SK-N-SH (cell line): ENCODE data around the gene STOML1. TPM values are rescaled to one million over a fixed set of nuclear protein-coding genes. Genes with fewer than 3 reads are reported as not detected.

ENCODE experiments used
- CTCF ChIA-PET: fragments of 300-600, 350-600 bp; formaldehyde crosslinking; extraction: SDS; loops from one replicate; lab custom pipeline; 2021; lab: Yijun Ruan, JAX
- POLR2A ChIA-PET: fragments of 350-600 bp; sonication (Branson Sonifier 250); formaldehyde crosslinking; extraction: SDS; loops from one replicate; lab custom pipeline; 2020; ENCODE audit warnings: antibody characterized with exemption, inconsistent platforms; lab: Yijun Ruan, JAX
- DNase-seq: peaks from one replicate; pipeline ENCODE4 v3.0.0; 2012
- H2AFZ ChIP-seq: fragments of 200-600 bp; sonication (generic); 2 replicates; pipeline ENCODE4 v1.8.1; 2016; ENCODE audit warnings: antibody characterized with exemption, mild to moderate bottlenecking, low read depth
- H3F3A ChIP-seq: fragments of 200-600 bp; sonication (generic); replicated peaks from 2 replicates; pipeline ENCODE3; 2016; ENCODE audit warnings: antibody characterized with exemption, mild to moderate bottlenecking; ENCODE audit not compliant: insufficient read depth
- H3K27ac ChIP-seq, 2 experiments: fragments of 200-500 bp in 1 of 2; fragments of 200-600 bp in 1 of 2; sonication (Bioruptor generic) in 1 of 2; sonication (generic), shearing (Covaris generic) in 1 of 2; 2 replicates each; pipeline versions ENCODE4 v1.5.1 to v1.6.1; 2014 to 2016; ENCODE audit warnings: low read depth in 2 of 2, inconsistent platforms in 1 of 2, low read length in 1 of 2, mild to moderate bottlenecking in 1 of 2, mixed read lengths in 1 of 2
- H3K27me3 ChIP-seq: fragments of 200-600 bp; sonication (generic), shearing (Covaris generic); 2 replicates; pipeline ENCODE4 v1.6.1; 2016; ENCODE audit warnings: mixed run types; ENCODE audit not compliant: insufficient read depth
- H3K36me3 ChIP-seq, 2 experiments: fragments of 200-500 bp in 1 of 2; fragments of 200-600 bp in 1 of 2; sonication (Bioruptor generic) in 1 of 2; sonication (generic) in 1 of 2; replicated peaks in 1 of 2; 2 replicates each; pipeline versions ENCODE3 to v1.5.1; 2014 to 2016; ENCODE audit warnings: low read length in 1 of 2, mild to moderate bottlenecking in 1 of 2; ENCODE audit not compliant: insufficient read depth in 2 of 2, control insufficient read depth in 1 of 2
- H3K4me1 ChIP-seq, 2 experiments: fragments of 200-500 bp in 1 of 2; fragments of 200-600 bp in 1 of 2; sonication (Bioruptor generic) in 1 of 2; sonication (generic), shearing (Covaris generic) in 1 of 2; 2 replicates each; pipeline versions ENCODE4 v1.5.1 to v1.6.1; 2014 to 2016; ENCODE audit warnings: low read depth in 1 of 2, low read length in 1 of 2, mixed run types in 1 of 2; ENCODE audit not compliant: insufficient read depth in 2 of 2, control insufficient read depth in 1 of 2
- H3K4me2 ChIP-seq: fragments of 200-600 bp; sonication (generic), shearing (Covaris generic); 2 replicates; pipeline ENCODE4 v1.6.1; 2017; ENCODE audit warnings: mixed run types
- H3K4me3 ChIP-seq, 2 experiments: fragments of 200-500 bp in 1 of 2; fragments of 200-600 bp in 1 of 2; sonication (Bioruptor generic) in 1 of 2; sonication (generic), shearing (Covaris generic) in 1 of 2; 2 replicates each; pipeline versions ENCODE4 v1.5.1 to v1.8.1; 2014 to 2016; ENCODE audit warnings: low read depth in 2 of 2, inconsistent platforms in 1 of 2, low read length in 1 of 2, mild to moderate bottlenecking in 1 of 2, mixed read lengths in 1 of 2, moderate library complexity in 1 of 2
- H3K79me2 ChIP-seq: fragments of 200-600 bp; sonication (generic); 2 replicates; pipeline ENCODE4 v1.8.1; 2017; ENCODE audit warnings: mild to moderate bottlenecking; ENCODE audit not compliant: insufficient read depth
- H3K9ac ChIP-seq: fragments of 200-600 bp; sonication (generic); 2 replicates; pipeline ENCODE4 v1.6.1; 2017; ENCODE audit warnings: mixed run types
- H3K9me2 ChIP-seq: fragments of 200-600 bp; sonication (generic); 2 replicates; pipeline ENCODE4 v1.6.1; 2017; ENCODE audit warnings: mixed run types
- H3K9me3 ChIP-seq: fragments of 200-600 bp; sonication (generic); 2 replicates; pipeline ENCODE4 v1.6.1; 2017; ENCODE audit warnings: mixed run types, mild to moderate bottlenecking, moderate library complexity
- H4K20me1 ChIP-seq: fragments of 200-600 bp; sonication (generic); 2 replicates; pipeline ENCODE4 v1.6.1; 2017; ENCODE audit warnings: mild to moderate bottlenecking, mixed run types; ENCODE audit not compliant: insufficient read depth
- ELF1 ChIP-seq: IDR thresholded peaks from 2 replicates; pipeline ENCODE4 v1.4.0; 2012
- FOSL2 ChIP-seq: IDR thresholded peaks from 2 replicates; pipeline ENCODE4 v1.4.0; 2012; ENCODE audit warnings: low read depth, mild to moderate bottlenecking, moderate library complexity, borderline replicate concordance
- FOXM1 ChIP-seq: IDR thresholded peaks from 2 replicates; pipeline ENCODE4 v1.4.0; 2012; ENCODE audit warnings: low read depth, mild to moderate bottlenecking
- MEF2A ChIP-seq: IDR thresholded peaks from 2 replicates; pipeline ENCODE4 v1.4.0; 2012; ENCODE audit warnings: low read depth, borderline replicate concordance
- NFIC ChIP-seq: IDR thresholded peaks from 2 replicates; pipeline ENCODE4 v1.4.0; 2012; ENCODE audit warnings: borderline replicate concordance
- NRF1 ChIP-seq: IDR thresholded peaks from 2 replicates; pipeline ENCODE4 v1.6.1; 2012; ENCODE audit warnings: low read depth, mild to moderate bottlenecking, low read length
- RCOR1 ChIP-seq: fragments of 150-350 bp; IDR thresholded peaks from 2 replicates; pipeline ENCODE4 v1.6.1; 2017; ENCODE audit warnings: antibody characterized with exemption, low read length
- RFX5 ChIP-seq: IDR thresholded peaks from 2 replicates; pipeline ENCODE4 v1.6.1; 2012; ENCODE audit warnings: mild to moderate bottlenecking, improper control_type of control experiment, low read length
- SIN3A ChIP-seq: IDR thresholded peaks from 2 replicates; pipeline ENCODE4 v1.6.1; 2012; ENCODE audit warnings: low read depth, mild to moderate bottlenecking, low read length, moderate library complexity, borderline replicate concordance
- SMC3 ChIP-seq: IDR thresholded peaks from 2 replicates; pipeline ENCODE4 v1.6.1; 2012; ENCODE audit warnings: low read depth, low read length, improper control_type of control experiment
- TCF12 ChIP-seq: IDR thresholded peaks from 2 replicates; pipeline ENCODE4 v1.4.0; 2012
- WGBS: methylation state at CpG from one replicate; pipeline ENCODE4 v1.1.6; 2017; ENCODE audit warnings: low lambda C conversion rate; 5-methylcytosine and 5-hydroxymethylcytosine counted together
- polyA plus RNA-seq, 3 experiments: library from polyadenylated mRNA; depleted of rRNA; stranded (reverse); fragments of >200 nt; gene quantifications; 2 replicates each; pipeline ENCODE4 v1.2.3, GENCODE V29; 2012
- TF ChIP-seq, protein P1 (sequence below): IDR thresholded peaks from 2 replicates; pipeline ENCODE4; 2012
- TF ChIP-seq, protein P2 (sequence below): fragments of 150-350 bp; IDR thresholded peaks from 2 replicates; pipeline ENCODE4 v1.6.1; 2016; ENCODE audit warnings: mild to moderate bottlenecking, low read depth, low read length
- TF ChIP-seq, protein P3 (sequence below): fragments of 200-600 bp; sonication (generic); IDR thresholded peaks from 2 replicates; pipeline ENCODE4 v1.6.1; 2017; ENCODE audit warnings: antibody characterized with exemption, mild to moderate bottlenecking, moderate library complexity
- TF ChIP-seq, protein P4 (sequence below): IDR thresholded peaks from 2 replicates; pipeline ENCODE4 v1.4.0; 2012; ENCODE audit warnings: low read depth, borderline replicate concordance
- TF ChIP-seq, protein P5 (sequence below): fragments of 150-350 bp; IDR thresholded peaks from 2 replicates; pipeline ENCODE4 v1.6.1; 2017; ENCODE audit warnings: antibody characterized with exemption, low read length, low read depth, borderline replicate concordance

Gene STOML1
- polyA plus RNA-seq, 1 of the 3 experiments (the other 2 are of a cell fraction): 20.4 TPM

DNA sequence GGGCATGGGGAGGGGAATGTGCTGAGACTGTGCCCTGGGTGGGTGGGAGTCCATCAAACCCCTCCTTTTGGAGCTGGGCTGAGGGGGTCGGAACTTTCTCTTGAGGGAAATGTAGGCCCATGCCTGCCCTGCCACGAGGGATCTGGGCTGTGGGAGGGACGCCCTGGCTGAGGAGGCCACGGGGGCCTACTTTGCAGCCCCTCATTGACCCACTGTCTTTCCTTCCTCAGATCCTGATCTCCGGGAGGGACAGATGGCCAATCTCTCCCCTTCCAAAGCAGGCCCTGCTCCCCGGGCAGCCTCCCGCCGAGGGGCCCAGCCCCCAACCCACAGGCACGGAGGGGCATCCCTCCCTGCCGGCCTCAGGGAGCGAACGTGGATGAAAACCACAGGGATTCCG is 40.5 kb downstream of the STOML1 start:
- CTCF ChIA-PET: interaction anchor here (0.6 to 2.4 kb wide), 35 partner anchors 9 to 371 kb away, joined by 3 to 54 read pairs (median 4); partner anchors contain the start of genes LOXL1 and PML
- Histone ChIP-seq H4K20me1 (no peaks in the 10 kb centered on the region), H3K27me3 (no peaks in the 10 kb centered on the region), H3K9me3 (no peaks in the 10 kb centered on the region), H3K4me1 (peaks cover 26 to 33% of the 10 kb centered on the region in 2 experiments), H3K9me2 (no peaks in the 10 kb centered on the region), H3K4me3 (no peak overlapping the region), H2AFZ (no peak overlapping the region), H3K27ac (peak overlapping the region; percentile 75 to 92), H3F3A (peaks cover 15% of the 10 kb centered on the region), H3K4me2 (peak overlapping the region; percentile 39; the same call in 1 of the 2 replicates), H3K9ac (peak overlapping the region; percentile 61), H3K79me2 (no peaks in the 10 kb centered on the region), H3K36me3 (peaks cover 0 to 12% of the 10 kb centered on the region in 2 experiments)
- POLR2A ChIA-PET: interaction anchor here (0.9 to 1.1 kb wide), 4 partner anchors 15 to 340 kb away, joined by 4 to 6 read pairs (median 5); no protein-coding TSS in a partner anchor
- DNase-seq: peak; percentile 54
- TF ChIP-seq NRF1 (no peak), SIN3A (no peak), ELF1 (no peak), RCOR1 (no peak), FOXM1 (no peak), TCF12 (no peak), MEF2A (no peak), FOSL2 (no peak), RFX5 (no peak), SMC3 (no peak), NFIC (no peak)
- TF ChIP-seq, protein P1, sequence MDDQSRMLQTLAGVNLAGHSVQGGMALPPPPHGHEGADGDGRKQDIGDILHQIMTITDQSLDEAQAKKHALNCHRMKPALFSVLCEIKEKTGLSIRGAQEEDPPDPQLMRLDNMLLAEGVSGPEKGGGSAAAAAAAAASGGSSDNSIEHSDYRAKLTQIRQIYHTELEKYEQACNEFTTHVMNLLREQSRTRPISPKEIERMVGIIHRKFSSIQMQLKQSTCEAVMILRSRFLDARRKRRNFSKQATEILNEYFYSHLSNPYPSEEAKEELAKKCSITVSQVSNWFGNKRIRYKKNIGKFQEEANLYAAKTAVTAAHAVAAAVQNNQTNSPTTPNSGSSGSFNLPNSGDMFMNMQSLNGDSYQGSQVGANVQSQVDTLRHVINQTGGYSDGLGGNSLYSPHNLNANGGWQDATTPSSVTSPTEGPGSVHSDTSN: no peak
- TF ChIP-seq, protein P2, sequence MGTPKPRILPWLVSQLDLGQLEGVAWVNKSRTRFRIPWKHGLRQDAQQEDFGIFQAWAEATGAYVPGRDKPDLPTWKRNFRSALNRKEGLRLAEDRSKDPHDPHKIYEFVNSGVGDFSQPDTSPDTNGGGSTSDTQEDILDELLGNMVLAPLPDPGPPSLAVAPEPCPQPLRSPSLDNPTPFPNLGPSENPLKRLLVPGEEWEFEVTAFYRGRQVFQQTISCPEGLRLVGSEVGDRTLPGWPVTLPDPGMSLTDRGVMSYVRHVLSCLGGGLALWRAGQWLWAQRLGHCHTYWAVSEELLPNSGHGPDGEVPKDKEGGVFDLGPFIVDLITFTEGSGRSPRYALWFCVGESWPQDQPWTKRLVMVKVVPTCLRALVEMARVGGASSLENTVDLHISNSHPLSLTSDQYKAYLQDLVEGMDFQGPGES: no peak
- TF ChIP-seq, protein P3, sequence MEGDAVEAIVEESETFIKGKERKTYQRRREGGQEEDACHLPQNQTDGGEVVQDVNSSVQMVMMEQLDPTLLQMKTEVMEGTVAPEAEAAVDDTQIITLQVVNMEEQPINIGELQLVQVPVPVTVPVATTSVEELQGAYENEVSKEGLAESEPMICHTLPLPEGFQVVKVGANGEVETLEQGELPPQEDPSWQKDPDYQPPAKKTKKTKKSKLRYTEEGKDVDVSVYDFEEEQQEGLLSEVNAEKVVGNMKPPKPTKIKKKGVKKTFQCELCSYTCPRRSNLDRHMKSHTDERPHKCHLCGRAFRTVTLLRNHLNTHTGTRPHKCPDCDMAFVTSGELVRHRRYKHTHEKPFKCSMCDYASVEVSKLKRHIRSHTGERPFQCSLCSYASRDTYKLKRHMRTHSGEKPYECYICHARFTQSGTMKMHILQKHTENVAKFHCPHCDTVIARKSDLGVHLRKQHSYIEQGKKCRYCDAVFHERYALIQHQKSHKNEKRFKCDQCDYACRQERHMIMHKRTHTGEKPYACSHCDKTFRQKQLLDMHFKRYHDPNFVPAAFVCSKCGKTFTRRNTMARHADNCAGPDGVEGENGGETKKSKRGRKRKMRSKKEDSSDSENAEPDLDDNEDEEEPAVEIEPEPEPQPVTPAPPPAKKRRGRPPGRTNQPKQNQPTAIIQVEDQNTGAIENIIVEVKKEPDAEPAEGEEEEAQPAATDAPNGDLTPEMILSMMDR: no peak
- TF ChIP-seq, protein P4, sequence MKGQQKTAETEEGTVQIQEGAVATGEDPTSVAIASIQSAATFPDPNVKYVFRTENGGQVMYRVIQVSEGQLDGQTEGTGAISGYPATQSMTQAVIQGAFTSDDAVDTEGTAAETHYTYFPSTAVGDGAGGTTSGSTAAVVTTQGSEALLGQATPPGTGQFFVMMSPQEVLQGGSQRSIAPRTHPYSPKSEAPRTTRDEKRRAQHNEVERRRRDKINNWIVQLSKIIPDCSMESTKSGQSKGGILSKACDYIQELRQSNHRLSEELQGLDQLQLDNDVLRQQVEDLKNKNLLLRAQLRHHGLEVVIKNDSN: no peak
- TF ChIP-seq, protein P5, sequence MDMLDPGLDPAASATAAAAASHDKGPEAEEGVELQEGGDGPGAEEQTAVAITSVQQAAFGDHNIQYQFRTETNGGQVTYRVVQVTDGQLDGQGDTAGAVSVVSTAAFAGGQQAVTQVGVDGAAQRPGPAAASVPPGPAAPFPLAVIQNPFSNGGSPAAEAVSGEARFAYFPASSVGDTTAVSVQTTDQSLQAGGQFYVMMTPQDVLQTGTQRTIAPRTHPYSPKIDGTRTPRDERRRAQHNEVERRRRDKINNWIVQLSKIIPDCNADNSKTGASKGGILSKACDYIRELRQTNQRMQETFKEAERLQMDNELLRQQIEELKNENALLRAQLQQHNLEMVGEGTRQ: no peak
- WGBS: 88% methylated on average over 9 of the region's 13 CpGs
